ENCODE data around the gene YPEL2.
"Not testable (repeated sequence)": the region's sequence is repeated elsewhere in the genome, so short reads cannot be mapped to it uniquely, and the experiment has no call there.

GRCh38 chr17:59393742-59394410 is 62.4 kb downstream of the YPEL2 start:
- not testable (repeated sequence) for TF ChIP-seq POLR2AphosphoS5, POLR2A (IDR thresholded peaks at IDR 0.05; ENCODE audit: low read depth, low read length)

All from GM12892 (cell line).